GM23338 (cell line): Measurements from ENCODE around the gene TNFSF13. TPM values are rescaled to one million over a fixed set of nuclear protein-coding genes. Genes with fewer than 3 reads are reported as not detected.

Source experiments
- ATAC-seq: fragments of 200-7000 bp; cut with Tn5 transposase; 3 replicates; pipeline ENCODE4 v1.9.1; 2020
- DNase-seq: peaks from one replicate; pipeline ENCODE4 v3.0.0-alpha.2; 2015; ENCODE audit warnings: low spot score
- H2AFZ ChIP-seq: fragments of 200-600 bp; sonication (generic); 2 replicates; pipeline ENCODE4 v1.8.0; 2016; ENCODE audit warnings: antibody characterized with exemption, mild to moderate bottlenecking, moderate library complexity
- H3F3A ChIP-seq: fragments of 200-600 bp; sonication (generic); replicated peaks from 2 replicates; pipeline ENCODE4 v1.8.0; 2017; ENCODE audit warnings: antibody characterized with exemption, mixed run types, low read depth
- H3K27ac ChIP-seq: fragments of 200-600 bp; sonication (generic); 2 replicates; pipeline ENCODE4 v1.6.1; 2016; ENCODE audit warnings: low read depth
- H3K27me3 ChIP-seq: fragments of 200-600 bp; sonication (generic); 2 replicates; pipeline ENCODE4 v1.8.0; 2016; ENCODE audit warnings: mild to moderate bottlenecking, mixed run types, moderate library complexity; ENCODE audit not compliant: insufficient read depth
- H3K36me3 ChIP-seq: fragments of 200-600 bp; sonication (generic); 2 replicates; pipeline ENCODE4 v1.8.0; 2016; ENCODE audit warnings: mild to moderate bottlenecking; ENCODE audit not compliant: insufficient read depth
- H3K4me1 ChIP-seq: fragments of 200-600 bp; sonication (generic); 2 replicates; pipeline ENCODE4 v1.8.0; 2016; ENCODE audit warnings: mild to moderate bottlenecking, moderate library complexity; ENCODE audit not compliant: insufficient read depth
- H3K4me2 ChIP-seq: fragments of 200-600 bp; sonication (generic); 2 replicates; pipeline ENCODE4 v1.7.1; 2017; ENCODE audit warnings: mixed run types
- H3K4me3 ChIP-seq: fragments of 200-600 bp; sonication (generic); 2 replicates; pipeline ENCODE4 v1.6.1; 2016; ENCODE audit warnings: mixed run types
- H3K79me2 ChIP-seq: fragments of 200-600 bp; sonication (generic); replicated peaks from 2 replicates; pipeline ENCODE4 v1.8.0; 2017; ENCODE audit warnings: mild to moderate bottlenecking; ENCODE audit not compliant: insufficient read depth
- H3K9me2 ChIP-seq: fragments of 200-600 bp; sonication (generic); 2 replicates; pipeline ENCODE4 v1.8.0; 2017; ENCODE audit not compliant: insufficient read depth
- H4K20me1 ChIP-seq: fragments of 200-600 bp; sonication (generic); replicated peaks from 2 replicates; pipeline ENCODE4 v1.8.0; 2017; ENCODE audit warnings: mild to moderate bottlenecking; ENCODE audit not compliant: insufficient read depth
- H3K27ac Mint-ChIP-seq: 2 replicates; pipeline ENCODE4 v1.8.0; 2020; ENCODE audit warnings: inconsistent platforms, mild to moderate bottlenecking, moderate library complexity, mixed read lengths
- H3K27me3 Mint-ChIP-seq: 3 replicates; pipeline ENCODE4 v1.8.0; 2022; ENCODE audit warnings: low read depth, mild to moderate bottlenecking, moderate library complexity, mixed read lengths, inconsistent platforms; ENCODE audit not compliant: insufficient read depth, poor library complexity
- H3K36me3 Mint-ChIP-seq: 3 replicates; pipeline ENCODE4 v1.8.0; 2021; ENCODE audit warnings: low read depth, mild to moderate bottlenecking, inconsistent platforms, moderate library complexity, mixed read lengths
- H3K4me1 Mint-ChIP-seq: 3 replicates; pipeline ENCODE4 v1.8.0; 2020; ENCODE audit warnings: mild to moderate bottlenecking, inconsistent platforms, mixed read lengths
- H3K4me3 Mint-ChIP-seq: 3 replicates; pipeline ENCODE4 v1.8.0; 2021; ENCODE audit warnings: moderate library complexity, mild to moderate bottlenecking, inconsistent platforms, mixed read lengths
- H3K9me3 Mint-ChIP-seq: 3 replicates; pipeline ENCODE4 v1.8.0; 2020; ENCODE audit warnings: moderate library complexity, mild to moderate bottlenecking, inconsistent platforms, mixed read lengths
- CTCF ChIP-seq, 2 experiments: fragments of 200-600 bp in 1 of 2; sonication (generic) in 1 of 2; conservative IDR thresholded peaks; 2 replicates each; pipeline versions ENCODE4 v1.5.1 to v1.6.1; 2016 to 2017; ENCODE audit warnings: antibody characterized with exemption in 2 of 2, low read depth in 2 of 2, mild to moderate bottlenecking in 2 of 2, moderate library complexity in 1 of 2
- JUNB ChIP-seq: IDR thresholded peaks from one replicate; pipeline ENCODE4 v1.6.1; 2016; ENCODE audit warnings: antibody characterized with exemption; ENCODE audit not compliant: unreplicated experiment
- NANOG ChIP-seq: IDR thresholded peaks from 2 replicates; pipeline ENCODE4 v1.6.1; 2016; ENCODE audit warnings: antibody characterized with exemption, borderline replicate concordance
- POLR2AphosphoS5 ChIP-seq: IDR thresholded peaks from 2 replicates; pipeline ENCODE4 v1.6.1; 2016; ENCODE audit warnings: antibody characterized with exemption, low read depth
- STAT1 ChIP-seq: IDR thresholded peaks from one replicate; pipeline ENCODE4 v1.6.1; 2016; ENCODE audit warnings: antibody characterized with exemption; ENCODE audit not compliant: unreplicated experiment
- ZNF331 ChIP-seq: fragments of 250-450 bp; sonication (Bioruptor Pico); IDR thresholded peaks from 2 replicates; pipeline ENCODE4 v1.5.0; 2020; ENCODE audit warnings: low read depth, mild to moderate bottlenecking, moderate library complexity
- polyA plus RNA-seq: library from polyadenylated mRNA; unstranded; fragments of >200 nt; fragmentation: Nextera tagmentation; extraction: Ambion mirVana; gene quantifications from 2 replicates; pipeline ENCODE4 v1.2.1, GENCODE V29; 2016
- total RNA-seq: library from RNA; depleted of rRNA; stranded (reverse); fragments of >200 nt; shearing (Covaris generic); gene quantifications from 2 replicates; pipeline ENCODE4 v1.2.3, GENCODE V29; 2014
- TF ChIP-seq, protein P1 (sequence below): IDR thresholded peaks from 2 replicates; pipeline ENCODE4 v1.6.1; 2016; ENCODE audit warnings: antibody characterized with exemption

TNFSF13 gene
- total and polyA plus RNA-seq, 2 experiments from 2014 or later, result 2.2 TPM; not detected in 1

GRCh38 chr17:7557775-7558543, 591 bp upstream of the TNFSF13 start:
- peaks cover 7% of the 10 kb centered on the region for H3K36me3 Mint-ChIP-seq
- peak overlapping the region; percentile 41 for H3K4me3 ChIP-seq
- no peaks in the 10 kb centered on the region; the same call in 1 of the 2 replicates for H4K20me1 ChIP-seq
- H3K27me3 ChIP-seq, result no peaks in the 10 kb centered on the region
- H2AFZ ChIP-seq, result peak overlapping the region; percentile 91
- peaks cover 27% of the 10 kb centered on the region for H3F3A ChIP-seq
- H3K36me3 ChIP-seq, result no peaks in the 10 kb centered on the region
- H3K4me3 Mint-ChIP-seq, result peak overlapping the region; percentile 60
- peaks cover 56% of the 10 kb centered on the region for H3K4me1 Mint-ChIP-seq
- ATAC-seq, result peak; percentile 45
- peak overlapping the region; percentile 19; the same call in 1 of the 2 replicates for H3K27ac ChIP-seq
- peak; percentile 83 for DNase-seq
- H3K4me2 ChIP-seq, result peak overlapping the region; percentile 80
- H3K27me3 Mint-ChIP-seq, result peaks cover 27% of the 10 kb centered on the region
- peak overlapping the region; percentile 89 for H3K27ac Mint-ChIP-seq
- peaks cover 10% of the 10 kb centered on the region for H3K79me2 ChIP-seq
- no peaks in the 10 kb centered on the region for H3K9me2 ChIP-seq
- peaks cover 43% of the 10 kb centered on the region for H3K4me1 ChIP-seq
- TF ChIP-seq, protein P1, sequence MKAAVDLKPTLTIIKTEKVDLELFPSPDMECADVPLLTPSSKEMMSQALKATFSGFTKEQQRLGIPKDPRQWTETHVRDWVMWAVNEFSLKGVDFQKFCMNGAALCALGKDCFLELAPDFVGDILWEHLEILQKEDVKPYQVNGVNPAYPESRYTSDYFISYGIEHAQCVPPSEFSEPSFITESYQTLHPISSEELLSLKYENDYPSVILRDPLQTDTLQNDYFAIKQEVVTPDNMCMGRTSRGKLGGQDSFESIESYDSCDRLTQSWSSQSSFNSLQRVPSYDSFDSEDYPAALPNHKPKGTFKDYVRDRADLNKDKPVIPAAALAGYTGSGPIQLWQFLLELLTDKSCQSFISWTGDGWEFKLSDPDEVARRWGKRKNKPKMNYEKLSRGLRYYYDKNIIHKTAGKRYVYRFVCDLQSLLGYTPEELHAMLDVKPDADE, result no peak
- no peak for TF ChIP-seq STAT1
- peak in 1 of 2 experiments; percentile 8; a peak in 1 of 4 replicates for TF ChIP-seq CTCF (conservative IDR thresholded peaks at IDR 0.05; ENCODE audit: low read depth in 2 of 2)
- peak; percentile 49 for TF ChIP-seq POLR2AphosphoS5
- no peaks in the 10 kb centered on the region for H3K9me3 Mint-ChIP-seq

DNA sequence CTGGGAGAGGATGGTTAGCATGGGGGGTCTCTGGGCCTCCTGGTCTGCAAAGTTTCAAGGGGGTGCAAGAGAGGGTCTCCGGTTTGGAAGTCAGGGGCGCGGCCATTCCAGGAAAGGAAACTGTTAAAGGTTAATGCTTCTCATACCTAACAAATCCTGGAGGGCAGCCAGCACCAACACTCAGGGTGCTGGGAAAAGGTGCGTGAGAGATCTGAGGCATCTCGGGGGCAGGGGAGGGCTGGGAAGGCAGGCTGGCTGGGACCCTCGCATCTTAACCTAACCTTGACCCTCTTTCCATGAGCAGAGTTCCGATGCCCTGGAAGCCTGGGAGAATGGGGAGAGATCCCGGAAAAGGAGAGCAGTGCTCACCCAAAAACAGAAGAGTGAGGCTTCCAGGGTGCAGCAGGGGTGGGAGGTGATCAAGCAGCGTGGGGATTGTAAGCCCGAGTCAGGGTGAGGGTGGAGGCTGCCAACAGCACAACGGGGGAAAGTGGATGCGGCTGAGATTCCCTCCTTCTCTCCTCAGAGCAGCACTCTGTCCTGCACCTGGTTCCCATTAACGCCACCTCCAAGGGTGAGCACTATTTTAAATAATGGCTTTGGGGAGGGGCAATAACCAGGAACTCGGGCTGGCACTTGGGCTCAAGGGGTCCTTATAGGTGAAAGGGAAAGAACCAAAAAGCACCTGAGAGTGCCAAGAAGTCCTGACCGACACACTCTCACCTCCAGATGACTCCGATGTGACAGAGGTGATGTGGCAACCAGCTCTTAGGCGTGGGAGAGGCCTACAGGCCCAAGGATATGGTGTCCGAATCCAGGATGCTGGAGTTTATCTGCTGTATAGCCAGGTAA, 996 bp downstream of the TNFSF13 start:
- H3K4me3 ChIP-seq, result peak overlapping the region; percentile 96; the same call in 1 of the 2 replicates
- H2AFZ ChIP-seq, result no peak overlapping the region
- no peaks in the 10 kb centered on the region for H3K9me2 ChIP-seq
- H3K27ac Mint-ChIP-seq, result peak overlapping the region; percentile 92
- H3K4me1 Mint-ChIP-seq, result peaks cover 56% of the 10 kb centered on the region
- H3K27ac ChIP-seq, result peak overlapping the region; percentile 86
- peaks cover 17% of the 10 kb centered on the region for H3K36me3 Mint-ChIP-seq
- DNase-seq (no peak), ATAC-seq (no peak)
- H3K79me2 ChIP-seq, result peaks cover 26% of the 10 kb centered on the region
- peak overlapping the region; percentile 49 for H3K4me2 ChIP-seq
- H3K36me3 ChIP-seq, result peaks cover 7% of the 10 kb centered on the region; the same call in 1 of the 2 replicates
- peaks cover 45% of the 10 kb centered on the region for H3K4me1 ChIP-seq
- H4K20me1 ChIP-seq, result peaks cover 6% of the 10 kb centered on the region
- H3K9me3 Mint-ChIP-seq, result no peaks in the 10 kb centered on the region
- peaks cover 33% of the 10 kb centered on the region for H3F3A ChIP-seq
- H3K27me3 ChIP-seq, result no peaks in the 10 kb centered on the region
- peaks cover 27% of the 10 kb centered on the region for H3K27me3 Mint-ChIP-seq
- peak overlapping the region; percentile 93 for H3K4me3 Mint-ChIP-seq
- TF ChIP-seq CTCF (conservative IDR thresholded peaks at IDR 0.05; ENCODE audit: low read depth in 2 of 2), result no peak
- TF ChIP-seq POLR2AphosphoS5, result no peak
- TF ChIP-seq ZNF331, result no peak
- no peak for TF ChIP-seq STAT1
- no peak for TF ChIP-seq JUNB
- no peak for TF ChIP-seq NANOG
